ENCODE measurements around the gene FRAT2.

DNA sequence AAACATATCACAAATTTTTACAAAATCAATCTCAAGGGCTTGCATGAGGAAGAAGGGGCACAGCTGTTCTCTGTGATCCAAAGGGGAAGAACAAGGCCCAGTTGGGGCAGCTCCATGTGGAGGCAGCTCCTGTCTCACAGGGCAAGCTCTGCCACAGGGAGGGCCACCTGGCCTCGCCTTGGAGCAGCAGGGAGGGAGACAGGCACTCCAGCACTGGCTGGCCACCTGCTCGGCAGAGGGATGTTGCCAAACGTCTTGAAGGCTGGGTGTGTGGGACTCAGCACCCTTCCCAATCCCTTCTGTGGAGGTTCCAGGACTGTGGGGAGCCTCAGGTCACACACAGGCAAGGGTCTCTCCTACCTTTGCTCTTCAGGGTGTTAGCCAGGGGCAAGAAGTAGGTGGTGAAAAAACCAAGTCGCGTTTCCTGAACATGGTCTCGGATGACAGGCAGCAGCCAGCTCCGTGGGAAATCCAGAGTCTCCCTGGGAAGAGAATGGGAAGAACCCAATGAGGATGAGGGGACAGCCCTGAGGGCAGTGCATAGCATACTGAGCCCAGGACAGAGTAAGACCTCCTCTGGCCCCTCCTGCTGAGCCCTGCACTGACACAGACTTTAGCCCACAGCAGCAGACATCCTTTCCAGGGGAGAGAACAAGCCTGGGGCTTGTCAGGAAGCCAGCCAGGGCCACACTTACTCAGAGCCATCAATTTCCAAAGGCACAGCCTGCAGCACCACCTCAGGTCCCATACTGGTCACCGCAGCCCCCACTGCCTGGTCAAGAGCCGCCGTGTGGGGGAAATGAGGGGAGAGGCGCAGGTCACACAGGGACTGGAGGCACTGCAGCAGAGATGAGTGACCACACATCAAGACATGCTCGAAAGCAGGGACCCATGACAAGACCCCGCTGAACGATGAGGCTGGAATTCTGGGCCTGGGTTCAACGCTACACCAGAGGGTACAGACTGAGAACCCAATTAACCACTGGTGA is 44.7 kb upstream of the FRAT2 start:
- TF ChIP-seq, protein P1, sequence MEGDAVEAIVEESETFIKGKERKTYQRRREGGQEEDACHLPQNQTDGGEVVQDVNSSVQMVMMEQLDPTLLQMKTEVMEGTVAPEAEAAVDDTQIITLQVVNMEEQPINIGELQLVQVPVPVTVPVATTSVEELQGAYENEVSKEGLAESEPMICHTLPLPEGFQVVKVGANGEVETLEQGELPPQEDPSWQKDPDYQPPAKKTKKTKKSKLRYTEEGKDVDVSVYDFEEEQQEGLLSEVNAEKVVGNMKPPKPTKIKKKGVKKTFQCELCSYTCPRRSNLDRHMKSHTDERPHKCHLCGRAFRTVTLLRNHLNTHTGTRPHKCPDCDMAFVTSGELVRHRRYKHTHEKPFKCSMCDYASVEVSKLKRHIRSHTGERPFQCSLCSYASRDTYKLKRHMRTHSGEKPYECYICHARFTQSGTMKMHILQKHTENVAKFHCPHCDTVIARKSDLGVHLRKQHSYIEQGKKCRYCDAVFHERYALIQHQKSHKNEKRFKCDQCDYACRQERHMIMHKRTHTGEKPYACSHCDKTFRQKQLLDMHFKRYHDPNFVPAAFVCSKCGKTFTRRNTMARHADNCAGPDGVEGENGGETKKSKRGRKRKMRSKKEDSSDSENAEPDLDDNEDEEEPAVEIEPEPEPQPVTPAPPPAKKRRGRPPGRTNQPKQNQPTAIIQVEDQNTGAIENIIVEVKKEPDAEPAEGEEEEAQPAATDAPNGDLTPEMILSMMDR (IDR thresholded peaks at IDR 0.05 in 4 of 5, conservative IDR thresholded peaks at IDR 0.05 in 1 of 5) = no peak
- no peak for TF ChIP-seq POLR2A (IDR thresholded peaks at IDR 0.05)
